Measurements from ENCODE around the gene YEATS4. TPM values are rescaled to one million over a fixed set of nuclear protein-coding genes. Genes with fewer than 3 reads are reported as not detected.
A peak's percentile ranks its signal among the peaks of the same experiment; 100 is the strongest.
"Not testable (repeated sequence)": the region's sequence is repeated elsewhere in the genome, so short reads cannot be mapped to it uniquely, and the experiment has no call there.

The YEATS4 gene
- total RNA-seq: 10 to 100 TPM; 12.5 to 34.6 (median 25.8) TPM

DNA sequence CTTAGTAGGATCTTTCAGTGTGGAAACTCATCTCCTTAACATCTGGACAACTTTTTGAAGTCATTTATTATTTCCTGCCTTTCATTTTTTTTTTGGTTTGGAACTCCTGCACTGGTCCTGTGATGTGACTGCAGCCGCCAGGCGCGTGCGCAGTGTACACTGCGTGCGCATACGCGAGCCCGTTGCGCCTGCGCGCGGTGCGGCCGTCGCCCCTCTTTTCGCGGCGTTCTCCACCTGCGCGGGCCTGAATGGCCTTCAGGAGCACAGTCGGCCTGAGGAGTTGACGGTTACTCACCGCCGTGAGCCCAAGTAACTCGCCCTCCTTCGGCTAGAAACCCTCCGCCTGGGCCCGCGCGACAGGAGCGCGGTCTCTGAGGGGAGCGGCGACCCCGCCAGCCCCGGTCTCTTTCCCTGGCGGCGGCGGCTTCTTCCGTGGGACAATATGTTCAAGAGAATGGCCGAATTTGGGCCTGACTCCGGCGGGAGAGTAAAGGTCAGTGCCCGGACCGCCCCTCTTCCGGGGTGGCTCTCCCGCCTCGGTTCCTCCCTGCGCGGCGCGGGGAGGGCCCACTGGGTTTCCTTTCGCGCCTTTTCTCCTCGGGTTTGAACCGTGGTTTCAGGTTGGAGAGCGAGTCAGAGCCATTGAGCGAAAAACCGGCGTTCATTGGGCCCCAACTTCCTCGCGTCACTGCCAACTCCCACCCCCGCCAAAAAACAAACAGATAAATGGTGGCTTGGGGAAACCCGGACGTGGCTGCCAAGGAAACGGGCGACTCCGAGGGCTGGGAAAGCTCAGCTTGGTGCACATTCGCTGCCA, at the start of gene YEATS4:
YEATS4 (plus strand) TSS at position 213 of the 817 bp plus-strand sequence; CDS start at position 443, 230 bp downstream.
- peak within 1 kb of the TSS; percentile 84 to 89 (median 86) for H3K4me3 ChIP-seq
- DNase-seq (peak; percentile 51 to 76), ATAC-seq (peak; percentile 90 to 92)
- in situ Hi-C loops (cut with MboI; ENCODE audit: low sequenced_read_pairs in 4 of 4) (loop anchor here (5.0 to 10.0 kb wide), 2 partner anchors 213 to 215 kb away; no protein-coding TSS in a partner anchor), intact Hi-C loops (cut with DNase I; ENCODE audit: low total_unique reads) (loop anchor here (1.0 to 10.0 kb wide), 4 partner anchors 211 to 375 kb away; partner anchors contain the start of genes CCT2 and RAB3IP)
- no peaks in the 10 kb centered on the region for H3K9me3 ChIP-seq
- H3K27me3 ChIP-seq: no peaks in the 10 kb centered on the region
- peaks cover 4 to 13% of the 10 kb centered on the region in 2 donors for H3K4me1 ChIP-seq
- H3K27ac ChIP-seq: peak within 1 kb of the TSS; percentile 86 to 93 (median 91)
- TF ChIP-seq POLR2A (IDR thresholded peaks at IDR 0.05): peak; percentile 31 to 51
- TF ChIP-seq, protein P1, sequence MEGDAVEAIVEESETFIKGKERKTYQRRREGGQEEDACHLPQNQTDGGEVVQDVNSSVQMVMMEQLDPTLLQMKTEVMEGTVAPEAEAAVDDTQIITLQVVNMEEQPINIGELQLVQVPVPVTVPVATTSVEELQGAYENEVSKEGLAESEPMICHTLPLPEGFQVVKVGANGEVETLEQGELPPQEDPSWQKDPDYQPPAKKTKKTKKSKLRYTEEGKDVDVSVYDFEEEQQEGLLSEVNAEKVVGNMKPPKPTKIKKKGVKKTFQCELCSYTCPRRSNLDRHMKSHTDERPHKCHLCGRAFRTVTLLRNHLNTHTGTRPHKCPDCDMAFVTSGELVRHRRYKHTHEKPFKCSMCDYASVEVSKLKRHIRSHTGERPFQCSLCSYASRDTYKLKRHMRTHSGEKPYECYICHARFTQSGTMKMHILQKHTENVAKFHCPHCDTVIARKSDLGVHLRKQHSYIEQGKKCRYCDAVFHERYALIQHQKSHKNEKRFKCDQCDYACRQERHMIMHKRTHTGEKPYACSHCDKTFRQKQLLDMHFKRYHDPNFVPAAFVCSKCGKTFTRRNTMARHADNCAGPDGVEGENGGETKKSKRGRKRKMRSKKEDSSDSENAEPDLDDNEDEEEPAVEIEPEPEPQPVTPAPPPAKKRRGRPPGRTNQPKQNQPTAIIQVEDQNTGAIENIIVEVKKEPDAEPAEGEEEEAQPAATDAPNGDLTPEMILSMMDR (IDR thresholded peaks at IDR 0.05 in 4 of 5, conservative IDR thresholded peaks at IDR 0.05 in 1 of 5): no peak
- H3K36me3 ChIP-seq: no peaks in the 10 kb centered on the region

DNA sequence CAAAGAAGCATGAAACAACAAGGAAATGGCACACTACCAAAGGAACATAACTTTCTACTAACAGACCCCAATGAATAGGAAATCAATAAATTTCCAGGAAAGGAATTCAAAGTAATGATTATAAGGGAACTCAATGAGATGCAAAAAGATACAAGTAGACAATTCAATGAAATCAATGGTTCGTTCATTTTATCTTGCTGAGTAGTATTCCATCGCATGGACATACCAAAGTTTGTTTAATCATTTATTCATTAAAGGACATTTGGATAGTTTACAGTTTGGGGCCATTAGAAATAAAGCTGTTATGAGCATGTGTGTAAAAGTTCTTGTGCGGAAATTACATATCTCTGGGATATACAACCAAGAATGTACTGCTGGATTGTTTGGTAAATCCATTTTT, 46.3 kb upstream of the YEATS4 start:
- H3K36me3 ChIP-seq: no peaks in the 10 kb centered on the region
- ATAC-seq (no peak), DNase-seq (no peak)
- in situ Hi-C loops (cut with MboI; ENCODE audit: low sequenced_read_pairs in 4 of 4) (no loop called here), intact Hi-C loops (cut with DNase I; ENCODE audit: low total_unique reads) (no loop called here)
- H3K4me3 ChIP-seq: no peak overlapping the region
- H3K27ac ChIP-seq: no peak overlapping the region
- H3K27me3 ChIP-seq: no peaks in the 10 kb centered on the region
- TF ChIP-seq POLR2A (IDR thresholded peaks at IDR 0.05): no peak
- TF ChIP-seq, protein P1 (IDR thresholded peaks at IDR 0.05 in 4 of 5, conservative IDR thresholded peaks at IDR 0.05 in 1 of 5): no peak
- H3K9me3 ChIP-seq: no peaks in the 10 kb centered on the region
- no peaks in the 10 kb centered on the region for H3K4me1 ChIP-seq

DNA sequence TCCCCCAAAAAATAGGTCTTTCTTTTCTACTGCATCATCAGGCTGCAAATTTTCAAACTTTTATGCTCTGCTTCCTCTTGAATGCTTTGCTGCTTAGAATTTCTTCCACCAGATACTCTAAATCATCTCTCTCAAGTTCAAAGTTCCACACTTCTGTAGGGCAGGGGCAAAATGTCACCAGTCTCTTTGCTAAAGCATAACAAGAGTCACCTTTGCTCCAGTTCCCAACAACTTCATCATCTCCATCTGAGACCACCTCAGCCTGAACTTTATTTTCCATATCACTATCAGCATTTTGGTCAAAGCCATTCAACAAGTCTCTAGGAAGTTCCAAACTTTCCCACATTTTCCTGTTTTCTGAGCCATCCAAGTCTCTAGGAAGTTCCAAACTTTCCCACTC, 42.8 kb upstream of the YEATS4 start:
- intact Hi-C loops (cut with DNase I; ENCODE audit: low total_unique reads); H3K4me1 ChIP-seq: not testable (repeated sequence)

DNA sequence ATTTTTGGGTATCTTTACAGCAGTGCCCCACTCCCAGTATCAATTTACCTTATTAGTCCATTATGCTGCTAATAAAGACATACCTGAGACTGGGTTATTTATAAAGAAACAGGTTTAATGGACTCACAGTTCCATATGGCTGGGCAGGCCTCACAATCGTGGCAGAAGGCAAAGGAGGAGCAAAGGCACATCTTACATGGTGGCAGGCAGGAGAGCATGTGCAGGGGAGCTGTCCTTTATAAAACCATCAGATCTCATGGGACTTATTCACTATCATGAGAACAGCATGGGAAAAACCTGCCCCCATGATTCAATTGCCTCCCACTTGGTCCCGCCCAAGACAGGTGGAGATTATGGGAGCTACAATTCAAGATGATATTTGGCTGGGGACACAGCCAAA, 42.3 kb upstream of the YEATS4 start:
- H3K4me3 ChIP-seq; intact Hi-C loops (cut with DNase I; ENCODE audit: low total_unique reads); H3K27me3 ChIP-seq; H3K27ac ChIP-seq; DNase-seq; H3K9me3 ChIP-seq; ATAC-seq; in situ Hi-C loops (cut with MboI; ENCODE audit: low sequenced_read_pairs in 4 of 4); H3K4me1 ChIP-seq; H3K36me3 ChIP-seq: not testable (repeated sequence)

More for the DNA sequence above, 42.8 kb upstream of the YEATS4 start:
- H3K9me3 ChIP-seq; H3K27ac ChIP-seq; H3K4me3 ChIP-seq; ATAC-seq; in situ Hi-C loops (cut with MboI; ENCODE audit: low sequenced_read_pairs in 4 of 4); DNase-seq; H3K36me3 ChIP-seq; H3K27me3 ChIP-seq: not testable (repeated sequence)

DNA sequence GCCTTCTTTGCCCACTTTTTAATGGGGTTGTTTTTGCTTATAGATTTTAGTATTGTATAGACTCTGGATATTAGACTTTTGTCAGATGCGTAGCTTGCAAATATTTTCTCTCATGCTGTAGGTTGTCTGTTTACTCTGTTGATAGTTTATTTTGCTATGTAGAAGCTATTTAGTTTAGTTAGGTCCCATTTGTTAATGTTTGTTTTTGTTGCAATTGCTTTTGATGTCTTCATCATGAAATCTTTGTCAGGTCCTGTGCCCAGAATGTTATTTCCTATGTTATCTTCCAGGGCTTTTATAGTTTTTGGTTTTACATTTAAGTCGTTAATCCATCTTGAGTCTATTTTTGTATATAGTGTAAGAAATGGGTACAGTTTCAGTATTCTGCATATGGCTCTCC, 41.3 kb upstream of the YEATS4 start:
- intact Hi-C loops (cut with DNase I; ENCODE audit: low total_unique reads): no loop called here
- DNase-seq (no peak), ATAC-seq (no peak)
- no peaks in the 10 kb centered on the region for H3K4me1 ChIP-seq
- TF ChIP-seq, protein P1 (IDR thresholded peaks at IDR 0.05 in 4 of 5, conservative IDR thresholded peaks at IDR 0.05 in 1 of 5): no peak
- TF ChIP-seq POLR2A (IDR thresholded peaks at IDR 0.05): no peak
- peaks cover 0 to 3% (median 0%) of the 10 kb centered on the region in 3 donors for H3K27me3 ChIP-seq
- in situ Hi-C loops (cut with MboI; ENCODE audit: low sequenced_read_pairs in 4 of 4): no loop called here
- H3K27ac ChIP-seq: no peak overlapping the region
- no peak overlapping the region for H3K4me3 ChIP-seq
- no peaks in the 10 kb centered on the region for H3K36me3 ChIP-seq
- H3K9me3 ChIP-seq: no peaks in the 10 kb centered on the region
